ENCODE measurements around the gene SALL1. TPM values are rescaled to one million over a fixed set of nuclear protein-coding genes. Genes with fewer than 3 reads are reported as not detected.

SALL1 gene
- total and polyA plus RNA-seq, 2 of the 13 experiments (the other 11 are each of a cell fraction or from before 2014, with no cell fraction given): 6.6 to 12.3 TPM

GRCh38 chr16:51149721-51150164 is 1.3 kb downstream of the SALL1 start (continued):
- peak; percentile 78 for TF ChIP-seq HNRNPL (IDR thresholded peaks at IDR 0.05; ENCODE audit: low read depth, low read length)
- TF ChIP-seq HNF1B (CRISPR knock-in tag; IDR thresholded peaks at IDR 0.05): no peak
- TF ChIP-seq HNRNPH1 (optimal IDR thresholded peaks at IDR 0.05; ENCODE audit: low read depth, low read length): no peak
- TF ChIP-seq ZNF691 (CRISPR knock-in tag; IDR thresholded peaks at IDR 0.05; ENCODE audit: borderline replicate concordance, low read depth): 0 out of 2 replicates have a peak, but pooled peaks have one; percentile 67
- no peak for TF ChIP-seq GATA4 (IDR thresholded peaks at IDR 0.05; ENCODE audit: borderline replicate concordance, low read depth)
- TF ChIP-seq ZBTB14 (CRISPR knock-in tag; IDR thresholded peaks at IDR 0.05): no peak
- no peak; the same call in 1 of the 2 replicates for TF ChIP-seq NAIF1 (CRISPR knock-in tag; IDR thresholded peaks at IDR 0.05; ENCODE audit: borderline replicate concordance)
- TF ChIP-seq ZFP37 (CRISPR knock-in tag; IDR thresholded peaks at IDR 0.05; ENCODE audit: borderline replicate concordance): no peak
- no peak for TF ChIP-seq MED13 (CRISPR knock-in tag; IDR thresholded peaks at IDR 0.05)
- TF ChIP-seq HNRNPUL1 (IDR thresholded peaks at IDR 0.05; ENCODE audit: low read depth, low read length): no peak
- TF ChIP-seq ZNF513 (CRISPR knock-in tag; conservative IDR thresholded peaks at IDR 0.05): no peak
- no peak for TF ChIP-seq ESRRA (CRISPR knock-in tag; IDR thresholded peaks at IDR 0.05; ENCODE audit: low read depth)
- no peak for TF ChIP-seq ZNF12 (CRISPR knock-in tag; IDR thresholded peaks at IDR 0.05)
- TF ChIP-seq ZBTB1 (CRISPR knock-in tag; IDR thresholded peaks at IDR 0.05; ENCODE audit: borderline replicate concordance): no peak; the same call in 1 of the 2 replicates
- 0 out of 2 replicates have a peak, but pooled peaks have one; percentile 30 for TF ChIP-seq MTA1 (CRISPR knock-in tag; IDR thresholded peaks at IDR 0.05; ENCODE audit: borderline replicate concordance)
- no peak for TF ChIP-seq ATF3 (CRISPR knock-in tag; IDR thresholded peaks at IDR 0.05)
- no peak for TF ChIP-seq GATAD2A (CRISPR knock-in tag; IDR thresholded peaks at IDR 0.05)
- TF ChIP-seq GABPB1 (CRISPR knock-in tag; IDR thresholded peaks at IDR 0.05): peak; percentile 45; the same call in 1 of the 2 replicates
- no peak for TF ChIP-seq BATF2 (CRISPR knock-in tag; IDR thresholded peaks at IDR 0.05)
- no peak for TF ChIP-seq TAF15 (IDR thresholded peaks at IDR 0.05; ENCODE audit: low read depth, low read length, poor library complexity, severe bottlenecking)
- no peak for TF ChIP-seq NR1H2 (CRISPR knock-in tag; IDR thresholded peaks at IDR 0.05; ENCODE audit: borderline replicate concordance, low read depth)
- peak; percentile 17; the same call in 1 of the 2 replicates for TF ChIP-seq BCL6 (CRISPR knock-in tag; IDR thresholded peaks at IDR 0.05)
- no peak for TF ChIP-seq HIC2 (CRISPR knock-in tag; IDR thresholded peaks at IDR 0.05; ENCODE audit: low read depth)

Data from HepG2 (cell line).